GM21825 (cell line): ENCODE results near the gene TNS2.
A peak's percentile ranks its signal among the peaks of the same experiment; 100 is the strongest.

Experiments used
- ATAC-seq: cut with Tn5 transposase; IDR thresholded peaks from one replicate; pipeline ENCODE4 v1.9.1; 2021; ENCODE audit warnings: mild to moderate bottlenecking, moderate library complexity; ENCODE audit not compliant: unreplicated experiment

Gene TNS2

DNA sequence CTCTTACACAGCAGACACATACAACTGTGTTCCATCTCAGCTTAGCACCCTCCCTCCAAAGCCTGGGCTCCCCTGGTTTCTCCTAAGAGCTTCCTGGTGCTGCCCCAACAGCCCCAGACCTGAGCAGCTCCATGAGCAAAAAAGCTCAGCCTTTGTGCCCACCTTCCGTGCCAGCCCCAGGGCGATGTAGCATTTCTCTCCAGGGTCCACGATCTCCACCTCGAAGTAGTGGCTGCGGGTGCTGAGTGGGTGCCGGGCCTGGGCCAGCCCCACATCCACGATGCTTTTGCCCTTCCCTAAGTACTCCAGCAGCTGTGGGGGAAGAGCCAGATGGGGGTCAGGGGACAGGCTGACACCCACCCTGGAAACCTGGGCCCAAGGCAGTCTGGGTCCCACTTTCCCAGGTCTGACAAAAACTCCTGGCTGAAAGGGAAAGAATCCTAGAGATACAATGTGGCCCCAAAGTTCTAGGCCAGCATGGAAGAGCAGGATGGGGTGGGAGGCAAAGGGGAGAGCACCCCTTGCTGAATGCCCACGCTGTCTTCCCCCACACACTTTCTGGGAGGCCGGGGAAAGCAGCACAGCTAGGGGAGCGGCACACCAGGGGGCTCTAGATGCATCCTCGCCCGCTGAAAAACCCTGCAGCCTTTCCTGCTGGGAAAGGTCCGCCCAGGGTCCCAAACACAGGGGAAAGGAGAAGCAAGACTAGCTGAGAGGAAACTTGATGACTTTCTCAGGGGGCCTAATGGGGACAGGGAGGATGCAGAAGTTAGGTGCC lies 18.3 kb downstream of the TNS2 start:
- ATAC-seq, result no peak

DNA sequence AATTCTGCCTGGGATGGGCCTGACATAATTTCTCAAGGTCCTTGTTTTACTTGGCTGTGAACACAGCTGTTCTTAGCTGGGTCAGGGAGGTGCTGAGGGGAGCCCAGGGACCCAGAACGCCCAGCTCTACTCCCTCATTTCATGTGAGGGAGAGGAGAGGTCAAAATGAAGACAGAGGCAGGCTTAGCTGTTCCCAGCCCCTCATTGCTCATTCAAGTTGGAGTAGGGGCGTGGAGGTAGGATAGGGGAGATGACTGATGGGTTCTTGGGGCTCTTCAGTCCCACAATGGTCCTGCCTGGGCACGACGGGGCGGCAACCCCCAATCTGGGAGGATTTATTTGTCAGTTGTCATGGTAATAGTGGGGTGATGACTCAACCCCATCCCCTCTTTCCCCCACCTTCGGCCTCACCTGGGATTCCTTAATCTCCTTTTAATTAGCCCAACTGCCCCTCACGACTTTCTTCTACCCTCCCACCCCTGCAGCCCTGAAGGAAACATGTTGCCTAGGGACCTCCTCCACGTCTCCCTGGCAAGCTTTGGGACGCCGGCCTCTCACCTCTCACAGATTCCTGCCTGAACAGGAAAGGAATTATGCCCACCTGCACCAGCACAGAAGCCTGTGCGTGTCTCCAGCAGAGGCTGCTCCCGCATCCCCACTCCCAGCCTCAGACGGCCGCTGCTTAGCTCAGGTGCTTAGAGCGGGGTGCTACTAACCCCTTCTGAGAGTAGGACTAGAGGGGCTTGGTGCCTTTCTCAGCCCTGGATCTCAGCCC lies 19.1 kb downstream of the TNS2 start:
- no peak for ATAC-seq

DNA sequence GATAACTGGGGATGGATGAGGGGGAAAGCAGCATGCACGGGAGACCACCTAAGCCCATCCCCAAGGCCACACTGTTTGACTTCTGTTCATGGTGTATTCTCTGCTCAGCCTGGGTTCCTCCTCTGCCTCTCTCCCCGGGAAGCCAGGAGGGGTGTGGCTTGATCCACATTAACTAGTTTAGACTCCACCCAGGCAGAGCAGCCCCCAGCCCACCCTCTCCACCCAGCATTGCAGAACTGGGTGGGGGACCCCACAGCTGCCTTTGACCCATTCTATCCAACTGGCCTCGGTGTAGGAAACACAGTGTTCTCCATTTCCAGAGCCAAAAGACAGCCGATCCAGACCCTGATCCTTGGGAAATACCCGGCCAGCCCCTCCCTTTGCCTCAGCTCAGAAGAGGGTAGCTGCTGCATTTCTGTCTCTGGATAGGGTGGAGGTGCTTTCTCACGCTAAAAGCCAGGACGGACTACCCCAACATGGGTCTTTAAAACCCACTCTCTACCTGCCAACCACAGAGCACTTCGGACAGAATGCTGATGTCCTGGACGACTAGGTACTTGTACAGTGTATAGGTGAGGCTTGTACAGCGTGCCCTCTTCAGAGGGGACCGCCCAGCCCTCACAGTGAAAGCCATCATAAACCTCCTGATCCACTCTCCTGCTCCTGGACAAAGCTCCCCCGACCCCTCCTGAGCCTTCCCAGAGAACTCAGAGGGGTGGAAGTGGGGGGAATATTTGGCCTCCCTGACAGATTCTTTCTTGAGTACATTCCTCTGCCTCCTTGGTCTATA lies 20.0 kb downstream of the TNS2 start:
- no peak for ATAC-seq

DNA sequence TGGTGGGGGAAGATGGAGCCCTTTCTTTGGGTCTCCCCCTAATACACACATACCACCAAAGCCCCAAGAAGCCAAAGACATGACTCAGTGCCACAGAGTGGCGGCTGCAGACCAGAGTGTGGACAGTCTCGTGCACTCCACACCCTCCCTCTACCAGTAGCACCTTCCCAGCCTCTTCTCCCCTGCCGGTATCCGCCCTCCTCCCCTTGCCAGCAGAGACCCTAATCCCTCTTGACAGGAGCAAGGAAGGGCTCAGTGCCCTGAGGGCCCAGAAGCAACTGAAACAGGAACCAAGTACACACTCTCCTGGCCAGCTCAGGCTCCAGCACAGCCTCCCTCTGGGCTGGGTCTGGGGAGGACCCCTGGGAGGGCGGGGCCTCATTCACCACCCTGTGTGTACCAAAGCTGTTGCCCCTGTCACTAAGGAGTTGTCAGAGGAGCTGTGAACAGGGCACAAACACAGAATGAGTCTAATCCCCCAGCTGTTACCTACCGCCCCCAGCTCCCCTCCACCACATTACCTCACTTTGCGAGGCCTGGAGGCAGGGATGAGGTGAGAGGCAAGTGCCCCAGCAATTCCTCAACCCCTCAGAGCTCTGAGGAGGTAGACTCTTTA lies 21.1 kb downstream of the TNS2 start:
- ATAC-seq, result no peak

DNA sequence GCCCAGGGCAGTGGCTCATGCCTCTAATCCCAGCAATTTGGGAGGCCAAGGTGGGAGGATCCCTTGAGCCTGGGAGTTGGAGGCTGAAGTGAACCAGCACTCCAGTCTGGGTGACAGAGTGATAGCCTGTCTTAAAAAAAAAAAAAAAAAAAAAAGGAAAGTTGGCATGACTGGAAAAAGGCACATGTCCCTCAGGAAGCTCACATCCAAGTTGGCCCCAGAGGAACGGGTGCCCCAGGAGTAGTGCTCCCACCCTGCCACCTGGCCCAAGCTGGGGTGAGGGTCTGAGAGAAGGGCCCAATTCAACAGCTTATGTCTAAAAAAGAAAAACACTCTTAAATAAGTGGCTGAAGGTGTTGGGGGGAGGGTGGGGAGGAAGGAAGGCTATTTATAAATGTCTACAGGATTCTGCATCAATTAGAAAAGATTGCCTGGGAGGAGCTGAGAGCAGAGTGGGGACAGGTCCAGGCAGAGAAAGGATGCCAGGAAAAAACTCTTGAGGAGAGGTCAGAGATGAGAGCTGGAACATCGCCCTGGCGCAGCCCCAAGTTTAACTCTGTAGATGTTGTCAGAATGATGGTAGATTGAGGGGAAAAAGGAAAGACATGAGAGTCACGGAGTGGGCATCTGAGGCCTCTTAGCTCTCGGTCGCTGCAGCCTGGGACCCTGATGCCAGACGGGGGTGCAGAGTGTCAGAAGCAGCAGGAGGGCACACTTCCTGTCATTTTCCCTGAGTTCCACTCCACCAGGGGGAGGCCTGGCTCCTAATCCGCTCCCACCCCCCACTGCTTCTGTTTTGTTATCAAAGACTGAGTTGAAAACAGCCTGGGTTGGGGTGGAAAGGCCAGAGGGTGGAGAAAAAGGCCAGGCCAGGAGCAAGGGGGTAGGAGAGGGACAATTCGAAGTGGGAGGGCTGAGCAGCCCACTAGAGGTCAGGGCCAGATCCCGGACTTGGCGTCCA lies 22.0 kb downstream of the TNS2 start:
- no peak for ATAC-seq

DNA sequence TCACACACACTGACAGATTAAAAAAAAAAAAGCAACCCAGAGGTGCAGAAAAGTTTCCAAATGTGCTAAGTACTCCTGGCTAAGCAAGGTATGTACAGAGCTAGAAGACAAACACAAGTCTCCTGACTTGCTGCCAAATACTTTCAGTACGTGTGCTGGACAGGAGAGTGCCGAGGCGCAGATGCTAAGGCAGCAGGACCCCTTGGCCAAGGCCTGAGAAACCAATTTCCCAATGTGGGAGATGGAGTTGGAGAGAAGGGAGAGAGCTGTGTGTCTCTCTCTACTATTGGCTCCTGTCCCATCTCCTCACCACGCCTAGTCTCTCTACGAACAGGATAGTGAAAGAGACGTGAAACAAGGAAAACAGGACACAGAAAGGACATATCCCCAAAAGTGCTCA lies 24.0 kb downstream of the TNS2 start:
- ATAC-seq, result no peak

DNA sequence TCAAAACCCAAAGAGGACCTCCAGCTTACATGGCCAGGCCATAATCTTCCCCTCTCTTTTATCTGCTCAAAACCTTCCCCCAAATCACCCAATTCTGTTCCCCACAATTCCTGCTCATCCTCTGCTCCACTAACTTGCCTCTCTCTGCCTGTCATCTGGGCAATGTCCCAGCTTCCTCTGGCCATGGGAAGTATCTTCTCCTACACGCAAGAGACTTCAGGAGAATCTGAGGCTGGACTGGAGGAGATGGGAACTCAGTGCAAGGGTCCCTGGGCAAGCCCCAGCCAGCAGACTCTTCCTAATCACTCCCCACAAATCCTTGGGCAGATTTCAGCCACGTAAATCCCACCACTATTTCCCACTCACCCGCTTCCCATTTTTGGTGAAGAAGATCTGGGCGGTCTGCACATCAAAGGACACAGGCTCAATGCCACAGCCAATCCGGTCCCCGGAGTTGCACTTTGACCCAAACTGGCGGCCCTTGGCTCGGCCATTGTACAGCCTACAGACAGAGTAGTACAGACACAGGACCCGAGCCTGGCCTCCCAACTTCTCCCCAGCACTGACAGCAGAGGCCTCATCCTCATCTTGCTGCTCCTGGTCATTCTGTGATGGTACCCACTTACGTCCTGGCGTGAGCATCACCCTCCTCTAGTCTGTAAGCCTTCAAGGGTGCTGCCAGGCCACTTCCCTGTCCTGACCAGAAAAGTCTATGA lies 24.6 kb downstream of the TNS2 start:
- no peak for ATAC-seq

DNA sequence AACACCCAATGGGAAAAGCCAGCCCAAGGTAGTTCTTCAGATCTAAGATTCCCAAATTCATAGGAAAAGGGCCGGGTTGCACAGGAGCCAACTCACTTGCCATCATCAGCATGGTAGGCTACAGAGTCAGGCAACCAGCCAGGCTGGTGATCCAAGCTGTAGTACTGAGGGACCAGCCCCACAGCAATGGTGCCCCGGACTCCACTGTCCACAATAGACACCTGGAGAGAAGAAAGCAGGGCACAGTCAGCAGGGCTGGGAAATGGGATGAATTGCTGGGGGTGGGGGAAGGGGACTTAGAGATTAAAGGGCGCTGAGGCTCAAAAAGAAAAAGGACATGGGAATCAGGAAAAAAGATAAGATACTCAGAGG lies 25.1 kb downstream of the TNS2 start:
- no peak for ATAC-seq

DNA sequence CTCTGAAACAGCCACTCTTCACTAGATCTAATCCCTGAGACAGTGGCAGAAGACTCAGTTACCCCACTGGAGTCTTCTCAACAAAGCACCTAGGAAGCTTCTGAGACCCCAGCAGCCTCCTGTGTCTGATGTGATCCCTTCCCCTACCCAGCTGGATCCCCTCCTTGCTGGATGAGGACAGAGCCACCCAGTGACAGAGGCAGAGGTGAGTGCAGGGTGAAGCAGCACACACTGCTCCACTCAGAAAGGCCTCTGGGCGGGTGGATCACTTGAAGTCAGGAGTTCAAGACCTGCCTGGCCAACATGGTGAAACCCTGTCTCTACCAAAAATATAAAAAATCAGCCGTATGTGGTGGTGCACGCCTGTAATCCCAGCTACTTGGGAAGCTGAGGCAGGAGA lies 26.6 kb downstream of the TNS2 start:
- no peak for ATAC-seq

DNA sequence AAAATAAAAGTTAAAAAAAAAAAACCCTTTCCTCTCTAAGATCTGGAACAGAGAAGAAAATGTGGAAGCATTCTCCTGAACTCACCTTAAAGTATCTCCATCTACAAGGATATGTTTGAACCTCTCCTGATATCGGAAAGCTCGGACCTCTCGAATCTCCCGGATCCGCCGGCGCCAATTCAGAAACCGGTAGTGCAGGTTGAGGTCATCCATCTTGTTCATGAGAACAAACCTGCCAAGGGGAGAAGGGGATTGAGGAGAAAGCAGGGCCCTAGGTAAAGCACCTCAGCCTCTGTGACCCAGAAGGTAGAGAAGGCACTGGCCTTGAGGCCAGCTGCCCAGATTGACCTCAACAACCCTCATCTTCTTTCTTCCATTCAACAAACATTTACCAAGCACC lies 27.2 kb downstream of the TNS2 start:
- no peak for ATAC-seq

DNA sequence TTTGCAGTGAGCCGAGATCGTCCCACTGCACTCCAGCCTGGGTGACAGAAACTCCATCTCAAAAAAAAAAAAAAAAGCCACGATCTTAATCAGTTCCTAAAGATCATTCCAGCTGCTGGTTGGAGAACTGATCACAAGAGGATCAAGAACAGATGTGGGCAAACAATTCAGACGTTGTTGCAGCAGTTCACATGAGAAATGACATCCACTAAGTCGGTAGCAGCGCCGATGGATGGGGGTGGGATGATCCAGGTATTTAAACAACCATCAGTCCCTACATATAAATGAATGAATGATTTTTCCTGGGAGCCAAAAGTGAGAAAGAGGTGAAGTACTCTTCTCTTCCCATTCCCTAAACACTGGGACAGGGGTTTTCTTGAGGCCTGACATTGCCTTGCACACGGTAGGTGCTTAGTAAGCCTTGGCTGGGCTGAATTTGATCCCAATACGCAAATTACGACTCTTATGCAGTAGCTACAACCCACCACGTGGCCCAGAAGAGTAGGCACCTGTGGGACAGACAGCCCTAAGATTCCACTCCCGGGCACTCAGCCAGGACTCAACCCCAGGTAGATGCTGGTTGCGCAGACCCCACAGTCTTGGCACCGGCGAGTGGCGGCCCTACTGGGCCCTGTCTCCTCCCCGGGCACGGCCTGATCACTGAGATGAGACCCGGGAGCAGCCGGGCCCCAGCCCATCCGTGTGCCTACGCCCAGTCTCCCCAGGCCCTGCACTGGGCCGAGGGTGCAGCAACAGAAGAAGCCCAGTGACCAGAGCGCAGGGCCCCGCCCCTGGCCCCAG lies 28.8 kb downstream of the TNS2 start:
- no peak for ATAC-seq

DNA sequence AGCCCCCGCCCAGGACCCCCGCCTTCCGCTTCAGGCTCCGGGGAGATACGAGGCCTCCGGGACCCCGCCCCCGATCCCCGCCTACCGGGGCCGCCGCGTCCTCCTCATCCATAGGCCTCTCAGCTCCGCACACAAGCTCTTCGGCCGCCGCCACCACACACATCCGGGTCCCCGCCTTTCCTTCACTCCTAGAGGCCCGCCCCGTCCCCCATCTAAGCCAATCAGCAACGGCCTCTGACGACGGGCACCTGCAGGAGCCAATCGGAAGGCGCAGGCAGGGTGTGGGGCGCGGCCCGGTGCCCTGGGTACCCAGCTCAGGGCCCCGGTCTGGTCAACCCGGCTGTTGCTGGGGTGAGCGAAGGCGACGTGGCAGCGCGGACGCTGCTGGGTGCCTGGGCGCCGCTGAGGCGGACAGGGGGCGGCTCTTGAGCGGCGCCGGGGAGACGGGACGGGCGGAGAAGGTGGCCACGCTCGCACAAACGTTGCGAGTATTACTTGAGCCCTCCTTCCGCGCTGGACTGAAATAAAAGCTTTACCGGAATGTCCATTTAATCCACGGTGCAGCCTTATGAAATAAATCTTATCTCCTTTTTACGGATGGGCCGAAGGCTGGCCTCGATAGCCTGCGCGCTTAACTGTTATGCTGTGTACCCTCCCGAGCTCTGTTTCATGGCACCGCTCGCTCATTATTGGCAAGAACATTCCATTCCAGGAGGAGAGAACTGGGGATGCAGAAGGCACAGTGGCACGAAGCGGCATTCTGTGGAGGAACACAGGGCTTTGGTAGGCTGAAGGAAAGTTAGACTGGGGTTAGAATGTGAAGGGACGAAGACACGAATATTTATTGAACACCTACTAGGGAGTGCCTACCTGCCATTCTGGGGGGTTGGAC lies 29.6 kb downstream of the TNS2 start, which contains the start of gene SPRYD3:
Gene SPRYD3, minus strand, starts transcription at position 165 of the 892 bp plus-strand sequence. Its CDS starts 57 bp downstream, at position 108.
- ATAC-seq, result peak; percentile 98

DNA sequence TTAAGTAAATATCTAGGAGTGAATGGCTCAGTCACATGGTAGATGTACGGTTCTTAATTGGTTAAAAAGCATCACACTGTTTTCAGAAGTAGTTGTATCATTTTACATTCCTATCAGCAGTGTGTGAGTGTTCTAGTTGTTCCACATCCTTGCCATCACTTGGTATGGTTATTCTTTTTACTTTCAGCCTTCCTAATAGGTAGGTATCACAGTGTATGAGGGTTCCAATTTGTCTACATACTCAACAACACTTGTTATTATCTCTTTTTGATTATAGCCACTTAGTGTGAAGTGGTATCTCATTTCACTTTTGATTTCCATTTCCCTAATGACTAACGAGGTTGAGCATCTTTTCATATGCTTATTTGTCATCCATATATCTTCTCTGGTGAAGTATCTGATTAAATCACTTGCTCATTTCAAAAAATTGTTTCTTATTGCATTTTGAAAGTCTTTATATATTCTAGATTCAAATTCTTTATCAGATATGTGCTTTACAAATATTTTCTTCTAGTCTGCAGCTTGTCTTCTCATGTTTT lies 32.8 kb downstream of the TNS2 start:
- ATAC-seq, result no peak

DNA sequence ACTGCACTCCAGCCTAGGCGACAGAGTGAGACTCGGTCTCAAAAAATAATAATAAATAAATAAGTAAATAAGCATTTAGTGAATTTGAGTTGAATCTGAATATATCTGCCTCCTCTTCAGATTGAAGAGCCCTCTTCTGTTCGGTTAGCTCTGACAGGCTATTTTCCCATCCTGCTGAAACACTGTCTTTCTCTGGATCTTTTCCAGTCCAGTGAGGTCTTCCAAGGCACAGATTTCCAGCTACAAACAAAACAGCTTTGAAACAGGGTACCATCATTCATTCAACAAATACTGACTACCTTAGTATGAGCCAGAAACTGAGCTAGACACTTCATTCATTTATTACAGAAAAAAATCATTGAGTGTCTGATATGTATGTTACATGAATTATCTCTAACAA lies 36.5 kb downstream of the TNS2 start:
- ATAC-seq, result no peak

DNA sequence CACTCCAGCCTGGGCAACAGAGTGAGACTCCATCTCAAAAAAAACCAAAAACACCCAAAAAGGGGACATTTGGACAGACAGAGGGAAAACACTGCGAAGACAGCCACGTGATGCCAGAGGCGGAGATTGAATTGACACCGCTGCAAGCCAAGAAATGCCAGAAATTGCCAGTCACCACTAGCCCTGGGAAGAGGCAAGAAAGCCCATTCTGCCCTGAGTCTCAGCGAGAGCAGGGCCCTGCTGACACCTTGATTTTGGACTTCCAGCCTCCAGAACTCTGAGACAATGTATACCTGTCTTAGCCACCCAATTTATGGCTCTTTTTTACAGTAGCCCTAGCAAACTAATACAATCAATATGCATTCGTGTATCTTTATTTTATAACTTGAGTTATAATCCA lies 40.2 kb downstream of the TNS2 start:
- ATAC-seq, result no peak

DNA sequence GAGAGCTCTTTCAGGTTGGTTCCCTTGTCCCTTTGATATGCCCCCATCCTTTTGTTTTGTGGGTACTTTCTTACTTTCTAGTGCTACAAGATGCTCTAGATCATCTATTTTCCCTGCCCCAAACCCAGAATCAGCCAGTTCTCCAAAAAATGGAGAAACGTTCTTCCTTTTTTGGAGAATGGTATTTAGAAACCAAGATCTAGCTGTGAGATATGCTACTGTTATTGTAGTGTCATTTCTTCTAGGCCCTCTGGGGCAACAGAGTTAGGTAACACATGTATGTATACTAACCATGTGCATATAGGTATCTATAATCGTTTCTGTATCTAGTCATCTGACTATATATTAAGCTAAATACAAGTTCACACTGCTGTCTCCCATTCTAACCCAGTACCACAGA lies 40.7 kb downstream of the TNS2 start:
- ATAC-seq, result no peak

DNA sequence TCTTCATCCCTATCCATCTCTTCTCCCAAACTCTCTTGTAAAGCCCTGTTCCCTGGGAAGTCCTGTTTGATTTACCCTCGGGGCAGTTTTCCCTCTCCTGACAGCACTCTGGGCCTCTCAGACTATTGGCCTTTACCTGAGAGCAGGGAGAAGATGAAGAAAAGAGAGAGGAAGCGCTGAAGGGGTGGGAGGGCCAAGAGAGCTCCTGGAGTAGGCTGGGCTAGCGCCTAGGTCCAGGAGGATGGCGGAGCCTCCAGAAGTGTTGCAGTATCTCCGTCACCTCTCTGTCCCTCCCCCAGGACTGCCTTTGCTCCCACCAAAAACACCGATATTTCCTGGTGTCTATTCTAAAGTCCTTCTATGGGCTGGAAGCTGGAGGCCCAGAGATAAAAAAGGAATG lies 41.9 kb downstream of the TNS2 start:
- no peak for ATAC-seq
